HepG2 (cell line): ENCODE results near the gene ADCY7. TPM values are rescaled to one million over a fixed set of nuclear protein-coding genes. Genes with fewer than 3 reads are reported as not detected.
A peak's percentile ranks its signal among the peaks of the same experiment; 100 is the strongest.

ENCODE experiments used
- ATF7 ChIP-seq, 2 experiments: fragments of 450-650 bp in 1 of 2; sonication (generic) in 1 of 2; formaldehyde crosslinking in 1 of 2; IDR thresholded peaks; 2 replicates each; pipeline versions ENCODE4 v1.4.0 to v1.6.1; 2016 to 2020; ENCODE audit warnings: antibody characterized with exemption in 1 of 2, mild to moderate bottlenecking in 1 of 2, missing genetic modification reagents in 1 of 2
- ATM ChIP-seq: fragments of 450-650 bp; IDR thresholded peaks from 2 replicates; pipeline ENCODE4 v1.7.1; 2017; ENCODE audit warnings: mild to moderate bottlenecking, borderline replicate concordance
- CREM ChIP-seq, 2 experiments: sonication (generic) in 1 of 2; formaldehyde crosslinking in 1 of 2; IDR thresholded peaks; 2 replicates each; pipeline versions ENCODE4 v1.4.0 to v1.6.1; 2016 to 2020; ENCODE audit warnings: antibody characterized with exemption in 1 of 2, mild to moderate bottlenecking in 1 of 2, missing genetic modification reagents in 1 of 2
- DNMT3B ChIP-seq: conservative IDR thresholded peaks from 2 replicates; pipeline ENCODE4 v1.6.1; 2016; ENCODE audit warnings: missing biosample characterization, control low read depth
- HCFC1 ChIP-seq: fragments of 150-350 bp; IDR thresholded peaks from 2 replicates; pipeline ENCODE4 v1.6.1; 2014; ENCODE audit warnings: low read depth, low read length
- HMG20A ChIP-seq: IDR thresholded peaks from 2 replicates; pipeline ENCODE4 v1.6.1; 2016; ENCODE audit warnings: borderline replicate concordance
- NFATC3 ChIP-seq: sonication (generic); formaldehyde crosslinking; IDR thresholded peaks from 2 replicates; pipeline ENCODE4 v1.5.1; 2020; ENCODE audit warnings: mild to moderate bottlenecking, missing genetic modification reagents
- PPARG ChIP-seq: conservative IDR thresholded peaks from 2 replicates; pipeline ENCODE4 v1.6.1; 2016; ENCODE audit warnings: missing biosample characterization, missing genetic modification reagents
- RBM22 ChIP-seq: fragments of 200-400 bp; formaldehyde crosslinking; optimal IDR thresholded peaks from 2 replicates; pipeline ENCODE3; 2017; ENCODE audit warnings: mild to moderate bottlenecking, low read length, moderate library complexity
- SMAD1 ChIP-seq: sonication (generic); formaldehyde crosslinking; IDR thresholded peaks from 2 replicates; pipeline ENCODE4 v1.4.0; 2020; ENCODE audit warnings: missing genetic modification reagents, low read depth, mild to moderate bottlenecking, borderline replicate concordance
- TOE1 ChIP-seq: sonication (generic); formaldehyde crosslinking; IDR thresholded peaks from 2 replicates; pipeline ENCODE4 v1.4.0; 2020; ENCODE audit warnings: mild to moderate bottlenecking, missing genetic modification reagents
- ZBTB40 ChIP-seq, 2 experiments: fragments of 450-650 bp in 1 of 2; sonication (generic) in 1 of 2; formaldehyde crosslinking in 1 of 2; IDR thresholded peaks; 2 replicates each; pipeline versions ENCODE4 v1.6.1 to v1.8.0; 2016 to 2022; ENCODE audit warnings: antibody characterized with exemption in 1 of 2, mild to moderate bottlenecking in 1 of 2, missing genetic modification reagents in 1 of 2
- ZFP36L2 ChIP-seq: sonication (generic); formaldehyde crosslinking; IDR thresholded peaks from 2 replicates; pipeline ENCODE4 v1.4.0; 2020; ENCODE audit warnings: missing genetic modification reagents
- ZNF276 ChIP-seq: sonication (generic); formaldehyde crosslinking; IDR thresholded peaks from 2 replicates; pipeline ENCODE4 v1.4.0; 2020; ENCODE audit warnings: mild to moderate bottlenecking, low read depth, missing genetic modification reagents
- ZNF3 ChIP-seq: IDR thresholded peaks from 2 replicates; pipeline ENCODE4 v1.7.0; 2017; ENCODE audit warnings: inconsistent platforms
- ZNF496 ChIP-seq: sonication (generic); formaldehyde crosslinking; IDR thresholded peaks from 2 replicates; pipeline ENCODE4 v1.8.1; 2023; ENCODE audit warnings: mild to moderate bottlenecking, moderate library complexity, missing genetic modification reagents; ENCODE audit not compliant: insufficient replicate concordance
- ZNF572 ChIP-seq: sonication (generic); formaldehyde crosslinking; IDR thresholded peaks from 2 replicates; pipeline ENCODE4 v1.5.1; 2020; ENCODE audit warnings: mild to moderate bottlenecking, missing genetic modification reagents
- ZNF772 ChIP-seq: sonication (generic); formaldehyde crosslinking; IDR thresholded peaks from 2 replicates; pipeline ENCODE4 v1.5.0; 2020; ENCODE audit warnings: mild to moderate bottlenecking, missing genetic modification reagents
- ZNF878 ChIP-seq: sonication (generic); formaldehyde crosslinking; IDR thresholded peaks from 2 replicates; pipeline ENCODE4 v1.8.1; 2023; ENCODE audit warnings: mild to moderate bottlenecking, missing genetic modification reagents, moderate library complexity
- polyA plus RNA-seq, 8 experiments: library from polyadenylated mRNA; depleted of rRNA in 3 of 8; stranded (reverse) in 7 of 8; unstranded in 1 of 8; fragments of >200 nt; fragmentation: Illumina TruSeq in 4 of 8; extraction: Trizol in 4 of 8; gene quantifications; 2 replicates each; pipeline versions ENCODE4 v1.2.1 to v1.2.3, GENCODE V29; 2011 to 2016; ENCODE audit warnings: low read depth in 4 of 8, missing spikeins in 1 of 8, mixed read lengths in 1 of 8; ENCODE audit not compliant: insufficient read depth in 1 of 8
- total RNA-seq, 5 experiments: library from RNA; depleted of rRNA; stranded (reverse); fragments of >200 nt; fragmentation: Illumina TruSeq; extraction: Trizol; gene quantifications; 2 replicates each; pipeline ENCODE4 v1.2.3, GENCODE V29; 2016; ENCODE audit warnings: low read depth in 1 of 5

The ADCY7 gene
- total and polyA plus RNA-seq, 2 of the 13 experiments (the other 11 are each of a cell fraction or from before 2014, with no cell fraction given): 2.2 to 4.3 TPM

- TF ChIP-seq HCFC1: no peak
- no peak for TF ChIP-seq TOE1
- no peak for TF ChIP-seq ATM
- peak; percentile 29; the same call in 1 of the 2 replicates for TF ChIP-seq HMG20A (CRISPR knock-in tag)
- no peak for TF ChIP-seq NFATC3 (CRISPR knock-in tag)
- no peak for TF ChIP-seq RBM22
- TF ChIP-seq ZFP36L2 (CRISPR knock-in tag): no peak
- TF ChIP-seq PPARG (CRISPR knock-in tag): no peak
- TF ChIP-seq ATF7 (IDR thresholded peaks at IDR 0.05): no peak
- TF ChIP-seq ATF7 (CRISPR knock-in tag; IDR thresholded peaks at IDR 0.05): 0 out of 2 replicates have a peak, but pooled peaks have one; percentile 42
- no peak for TF ChIP-seq ZNF572
- TF ChIP-seq SMAD1 (CRISPR knock-in tag): 0 out of 2 replicates have a peak, but pooled peaks have one; percentile 30
- TF ChIP-seq DNMT3B (CRISPR knock-in tag): 0 out of 2 replicates have a peak, but pooled peaks have one; percentile 29
- TF ChIP-seq CREM (IDR thresholded peaks at IDR 0.05): peak; percentile 40; the same call in 1 of the 2 replicates
- TF ChIP-seq CREM (CRISPR knock-in tag; IDR thresholded peaks at IDR 0.05): no peak
- TF ChIP-seq ZNF878 (CRISPR knock-in tag): no peak
- no peak for TF ChIP-seq ZNF276 (CRISPR knock-in tag)
- TF ChIP-seq ZNF3 (CRISPR knock-in tag): no peak
- TF ChIP-seq ZNF772 (CRISPR knock-in tag): 0 out of 2 replicates have a peak, but pooled peaks have one; percentile 21
- TF ChIP-seq ZNF496 (CRISPR knock-in tag): no peak
- TF ChIP-seq ZBTB40 (IDR thresholded peaks at IDR 0.05): no peak
- TF ChIP-seq ZBTB40 (CRISPR knock-in tag; IDR thresholded peaks at IDR 0.05): no peak; the same call in 1 of the 2 replicates
Observed at GRCh38 chr16:50282955-50283631, 16.7 kb downstream of the ADCY7 start (continued).
